Colonic mucosa (tissue), 4 donors: ENCODE data around the gene ABCC2. TPM values are rescaled to one million over a fixed set of nuclear protein-coding genes. Genes with fewer than 3 reads are reported as not detected.
"Not testable (repeated sequence)": the region's sequence is repeated elsewhere in the genome, so short reads cannot be mapped to it uniquely, and the experiment has no call there.

Source experiments
- DNase-seq: peaks from one replicate; pipeline ENCODE4 v3.0.0-alpha.2; 2020
- H3K27ac ChIP-seq: fragments of 200-600 bp; one replicate; pipeline ENCODE4 v1.8.0; 2021
- H3K27me3 ChIP-seq: fragments of 200-600 bp; one replicate; pipeline ENCODE4 v1.8.0; 2021
- H3K36me3 ChIP-seq: fragments of 200-600 bp; one replicate; pipeline ENCODE4 v1.8.0; 2021
- H3K4me1 ChIP-seq: fragments of 200-600 bp; one replicate; pipeline ENCODE4 v1.8.0; 2021; ENCODE audit warnings: mild to moderate bottlenecking
- H3K4me3 ChIP-seq: fragments of 200-600 bp; one replicate; pipeline ENCODE4 v1.8.0; 2021
- H3K9ac ChIP-seq, 2 donors: one replicate each; pipeline ENCODE4 v1.7.0; 2013; ENCODE audit warnings: control low read depth in 2 of 2, low read depth in 2 of 2, low read length in 2 of 2
- H3K9me3 ChIP-seq: fragments of 200-600 bp; one replicate; pipeline ENCODE4 v1.8.0; 2021
- CTCF ChIP-seq: fragments of 200-600 bp; IDR thresholded peaks from one replicate; pipeline ENCODE4 v1.8.0; 2022; ENCODE audit warnings: antibody characterized with exemption, mild to moderate bottlenecking
- intact Hi-C: fragments of 100-400 bp; cut with DNase I; formaldehyde crosslinking; loops from one replicate; pipeline ENCODE4 v1.14.1; 2022
- total RNA-seq, 2 donors: library from RNA; stranded (reverse); fragmentation: NEBNext Ultra II Directional in 1 of 2; extraction: Animal tissue kit (Norgen Biotek cat#: 25700) in 1 of 2; gene quantifications; one replicate each; pipeline ENCODE4 v1.2.1, GENCODE V29; 2021
- donor health status: healthy.
- donor health status: DM: no; HTN: no; CAD: no.
- donor health status: DM: no; HTN: no; CAD: no.

The ABCC2 gene
- total RNA-seq: under 1 TPM; 0.45 to 0.72 TPM

GRCh38 chr10:99782447-99783286 is at the start of gene ABCC2:
Gene ABCC2 (plus strand): TSS chr10:99782640. CDS start chr10:99782845, 205 bp downstream.
- no peak for TF ChIP-seq CTCF
- H3K27ac ChIP-seq: no peak within 1 kb of the TSS
- H3K36me3 ChIP-seq: no peaks in the 10 kb centered on the region
- intact Hi-C loops: no loop called here
- H3K27me3 ChIP-seq: no peaks in the 10 kb centered on the region
- no peak within 1 kb of the TSS for H3K9ac ChIP-seq
- H3K4me1 ChIP-seq: no peaks in the 10 kb centered on the region
- H3K4me3 ChIP-seq: no peak within 1 kb of the TSS
- H3K9me3 ChIP-seq: no peaks in the 10 kb centered on the region
- DNase-seq: no peak

GRCh38 chr10:99733366-99733765 is 49.1 kb upstream of the ABCC2 start:
- H3K9ac ChIP-seq: peak overlapping the region in 1 of 2 donors; percentile 26
- H3K4me1 ChIP-seq: no peaks in the 10 kb centered on the region
- no peak for DNase-seq
- H3K9me3 ChIP-seq: no peaks in the 10 kb centered on the region
- TF ChIP-seq CTCF: no peak
- intact Hi-C loops: no loop called here
- H3K27me3 ChIP-seq: no peaks in the 10 kb centered on the region
- no peaks in the 10 kb centered on the region for H3K36me3 ChIP-seq
- peak overlapping the region; percentile 72 for H3K4me3 ChIP-seq
- peak overlapping the region; percentile 95 for H3K27ac ChIP-seq

GRCh38 chr10:99734111-99734510 is 48.3 kb upstream of the ABCC2 start:
- DNase-seq, H3K27ac ChIP-seq, H3K4me3 ChIP-seq, H3K4me1 ChIP-seq, H3K36me3 ChIP-seq, H3K27me3 ChIP-seq, H3K9ac ChIP-seq, intact Hi-C loops, H3K9me3 ChIP-seq: not testable (repeated sequence)

GRCh38 chr10:99740260-99740659 is 42.2 kb upstream of the ABCC2 start:
- Histone ChIP-seq H3K4me3 (no peak overlapping the region), H3K36me3 (peaks cover 8% of the 10 kb centered on the region), H3K27me3 (no peaks in the 10 kb centered on the region), H3K4me1 (no peaks in the 10 kb centered on the region), H3K9ac (no peak overlapping the region), H3K9me3 (no peaks in the 10 kb centered on the region), H3K27ac (no peak overlapping the region)
- TF ChIP-seq CTCF: no peak
- intact Hi-C loops: no loop called here
- DNase-seq: no peak

- Histone ChIP-seq H3K4me1 (no peaks in the 10 kb centered on the region), H3K9me3 (no peaks in the 10 kb centered on the region), H3K36me3 (peaks cover 8% of the 10 kb centered on the region), H3K9ac (no peak overlapping the region), H3K4me3 (no peak overlapping the region), H3K27ac (no peak overlapping the region), H3K27me3 (no peaks in the 10 kb centered on the region)
- TF ChIP-seq CTCF: no peak
- intact Hi-C loops: no loop called here
- no peak for DNase-seq
Observed at GRCh38 chr10:99740933-99741559, 41.4 kb upstream of the ABCC2 start.

- H3K36me3 ChIP-seq: peaks cover 8% of the 10 kb centered on the region
- no peak overlapping the region for H3K9ac ChIP-seq
- H3K27ac ChIP-seq: no peak overlapping the region
- intact Hi-C loops: no loop called here
- no peaks in the 10 kb centered on the region for H3K4me1 ChIP-seq
- no peak for TF ChIP-seq CTCF
- no peaks in the 10 kb centered on the region for H3K9me3 ChIP-seq
- no peaks in the 10 kb centered on the region for H3K27me3 ChIP-seq
- no peak for DNase-seq
- no peak overlapping the region for H3K4me3 ChIP-seq
Observed at GRCh38 chr10:99742254-99742653, 40.2 kb upstream of the ABCC2 start.
